ELF-1 (cell line): ENCODE results near the gene CEACAM4.
"Not testable (repeated sequence)": the region's sequence is repeated elsewhere in the genome, so short reads cannot be mapped to it uniquely, and the experiment has no call there.

Experiments
- DNase-seq: peaks from one replicate; pipeline ENCODE4 v3.0.0-alpha.2; 2016; ENCODE audit warnings: low read depth, low spot score

Gene CEACAM4

GRCh38 chr19:41586064-41586463, 40.8 kb downstream of the CEACAM4 start:
- no peak for DNase-seq

GRCh38 chr19:41584931-41585330, 41.9 kb downstream of the CEACAM4 start:
- DNase-seq, result no peak

GRCh38 chr19:41584260-41584810, 42.5 kb downstream of the CEACAM4 start:
- DNase-seq, result no peak

- DNase-seq, result not testable (repeated sequence)
Observed at GRCh38 chr19:41582577-41583182, 44.2 kb downstream of the CEACAM4 start.

GRCh38 chr19:41581068-41581467, 45.8 kb downstream of the CEACAM4 start:
- not testable (repeated sequence) for DNase-seq

DNA sequence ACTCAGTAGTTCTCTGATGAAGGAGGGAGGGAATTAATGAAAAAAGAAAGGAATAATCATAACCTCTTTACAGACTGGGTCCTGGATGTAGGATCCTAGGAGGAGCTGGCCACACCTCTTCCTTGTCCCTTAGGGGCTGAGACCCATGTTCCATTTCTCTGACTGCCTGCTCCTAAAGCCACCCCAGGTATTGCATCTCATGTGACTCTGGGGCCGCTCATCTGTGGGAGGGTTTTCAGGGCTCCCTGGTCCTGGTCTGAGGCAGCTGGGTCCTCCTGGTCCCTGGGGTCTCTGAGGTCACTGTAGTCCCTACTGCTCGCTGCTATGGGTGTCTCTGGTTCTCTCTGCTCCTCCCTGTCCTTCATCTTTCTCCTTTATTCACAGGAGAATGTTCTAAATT, 48.0 kb downstream of the CEACAM4 start:
- no peak for DNase-seq

DNA sequence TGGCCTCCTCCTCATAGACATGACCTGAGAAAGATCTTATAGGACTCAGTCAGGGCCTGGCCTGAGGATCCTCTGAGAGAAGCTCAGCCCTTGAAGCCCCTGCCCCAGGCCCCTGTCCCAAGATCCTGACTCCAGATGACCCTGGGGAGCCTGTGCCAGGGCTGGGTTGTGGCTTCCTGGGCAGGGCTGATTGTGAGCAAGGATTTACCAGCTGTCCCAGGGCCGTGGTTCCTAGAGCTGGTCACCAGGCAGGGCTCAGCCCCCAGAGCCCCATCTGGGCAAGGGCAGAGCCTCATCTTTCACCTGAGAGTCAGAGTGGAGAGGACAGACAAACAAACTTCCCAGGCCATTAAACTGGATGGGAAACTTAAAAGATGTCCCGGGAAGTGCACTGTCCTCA, 49.0 kb downstream of the CEACAM4 start:
- no peak for DNase-seq

DNA sequence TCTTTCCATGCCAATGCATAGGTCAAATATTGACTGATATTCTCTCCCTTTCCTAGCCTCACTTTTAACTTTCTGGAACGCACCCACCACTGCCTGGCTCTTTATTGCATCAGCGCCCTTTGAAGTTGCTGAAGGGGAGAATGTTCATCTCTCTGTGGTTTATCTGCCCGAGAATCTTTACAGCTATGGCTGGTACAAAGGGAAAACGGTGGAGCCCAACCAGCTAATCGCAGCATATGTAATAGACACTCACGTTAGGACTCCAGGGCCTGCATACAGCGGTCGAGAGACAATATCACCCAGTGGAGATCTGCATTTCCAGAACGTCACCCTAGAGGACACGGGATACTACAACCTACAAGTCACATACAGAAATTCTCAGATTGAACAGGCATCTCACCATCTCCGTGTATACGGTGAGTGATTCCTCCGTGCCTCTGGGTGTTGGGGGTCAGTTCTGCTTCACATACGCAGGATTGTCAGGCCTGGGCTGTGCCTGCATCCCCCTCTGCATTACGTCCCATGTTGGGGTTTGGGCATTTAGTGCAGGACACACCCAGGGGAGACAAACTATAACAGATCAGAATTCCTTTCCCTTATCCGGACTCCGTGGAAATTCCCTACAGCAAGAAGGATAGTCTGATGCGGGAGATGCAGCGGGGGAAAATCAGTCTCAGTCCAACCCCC, 49.6 kb downstream of the CEACAM4 start:
- no peak for DNase-seq

GRCh38 chr19:41575998-41576397, 50.9 kb downstream of the CEACAM4 start, which contains the start of gene CEACAM21:
CEACAM21 (plus strand) TSS chr19:41576166; CDS start chr19:41576275, 109 bp downstream.
- no peak for DNase-seq

- peak; percentile 85 for DNase-seq
Observed at GRCh38 chr19:41570639-41571112, 56.2 kb downstream of the CEACAM4 start.

DNA sequence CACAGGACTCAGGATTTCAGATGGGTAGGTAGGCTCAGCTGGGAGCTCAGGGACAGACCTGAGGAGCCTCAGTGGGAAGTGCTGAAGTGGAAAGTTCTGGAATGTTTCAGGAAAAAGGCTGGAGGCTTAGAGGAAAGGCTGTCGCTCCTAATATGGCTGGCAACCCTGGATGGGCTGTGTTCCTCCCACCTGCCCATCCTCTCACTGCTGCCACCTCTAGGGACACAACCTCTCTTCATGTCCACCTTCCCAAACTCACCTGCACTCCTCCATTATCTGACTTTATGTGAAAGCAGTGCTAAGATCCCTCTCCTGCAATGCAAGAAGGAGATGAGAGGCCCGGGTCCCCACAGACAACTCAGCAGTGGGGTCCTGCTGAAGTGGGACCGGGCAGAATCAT, 56.7 kb downstream of the CEACAM4 start:
- DNase-seq, result peak; percentile 10

GRCh38 chr19:41569481-41570150, 57.3 kb downstream of the CEACAM4 start:
- DNase-seq, result no peak
